Non-pigmented ciliary epithelial cell (primary cell): ENCODE measurements around the gene CEP112.

Experiments
- DNase-seq: peaks from one replicate; pipeline ENCODE4 v3.0.0-alpha.2; 2010; ENCODE audit warnings: low read depth

CEP112 gene

GRCh38 chr17:65988451-65988850, 203.5 kb downstream of the CEP112 start:
- no peak for DNase-seq

GRCh38 chr17:65987988-65988387, 203.9 kb downstream of the CEP112 start:
- peak; percentile 13 for DNase-seq

- no peak for DNase-seq
Observed at GRCh38 chr17:65985571-65985970, 206.4 kb downstream of the CEP112 start.

DNA sequence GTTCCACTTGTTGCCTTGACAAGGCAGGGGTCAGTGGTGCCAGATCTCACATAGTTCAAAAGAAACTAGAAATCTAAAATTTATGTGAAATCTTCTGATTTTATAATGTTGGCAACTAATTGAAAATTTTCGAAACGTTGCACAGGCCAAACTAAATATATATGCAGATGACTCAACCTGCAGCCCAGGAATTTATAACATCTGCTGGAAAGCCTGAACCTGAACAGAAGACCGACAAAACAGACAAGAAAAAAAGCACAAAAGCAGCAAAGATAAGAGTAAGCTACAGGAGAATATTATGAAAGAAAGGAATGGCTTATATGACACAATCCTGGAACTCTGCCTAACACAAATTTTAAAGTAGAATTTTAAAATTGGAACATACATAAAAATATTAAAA, 207.6 kb downstream of the CEP112 start:
- DNase-seq = peak; percentile 14

- DNase-seq = no peak
Observed at GRCh38 chr17:65978871-65979270, 213.1 kb downstream of the CEP112 start.

DNA sequence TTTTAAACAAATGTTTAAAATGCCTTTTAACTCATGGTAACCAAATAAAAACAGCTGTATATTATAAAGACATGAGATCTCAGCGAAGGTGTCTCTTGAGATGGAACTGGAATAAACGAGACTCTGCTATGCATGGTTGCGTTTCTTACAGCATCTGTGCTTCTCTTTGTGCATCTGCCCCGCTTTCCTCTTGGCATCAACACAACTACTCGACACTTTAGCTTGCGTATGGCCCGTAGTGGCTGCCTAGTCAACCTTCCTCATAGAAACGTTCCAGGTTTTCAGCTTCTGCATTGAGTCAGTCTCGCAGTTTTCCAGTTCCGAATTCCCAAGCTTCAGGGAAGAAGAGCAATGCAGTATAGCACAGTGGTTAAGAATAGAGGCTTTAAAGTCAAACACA, 214.9 kb downstream of the CEP112 start:
- no peak for DNase-seq

GRCh38 chr17:65975878-65976277, 216.1 kb downstream of the CEP112 start:
- no peak for DNase-seq

DNA sequence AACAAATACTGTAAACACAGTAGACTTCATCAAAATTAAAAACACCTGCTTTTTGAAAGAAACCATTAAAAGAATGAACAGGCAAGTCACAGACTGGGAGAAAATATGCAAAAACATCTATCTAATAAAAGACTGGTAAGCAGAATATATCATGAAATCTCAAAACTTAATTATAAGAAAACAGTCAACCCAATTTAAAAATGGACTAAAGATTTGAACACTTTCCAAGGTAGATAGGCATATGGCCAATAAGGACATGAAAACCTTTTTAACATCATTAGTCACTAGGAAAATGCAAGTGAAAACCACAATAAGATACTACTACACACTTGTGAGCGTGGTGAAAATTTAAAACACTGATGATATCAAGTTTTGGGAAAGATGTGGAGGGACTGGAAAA, 218.7 kb downstream of the CEP112 start:
- no peak for DNase-seq

- DNase-seq = no peak
Observed at GRCh38 chr17:65967372-65967771, 224.6 kb downstream of the CEP112 start.

DNA sequence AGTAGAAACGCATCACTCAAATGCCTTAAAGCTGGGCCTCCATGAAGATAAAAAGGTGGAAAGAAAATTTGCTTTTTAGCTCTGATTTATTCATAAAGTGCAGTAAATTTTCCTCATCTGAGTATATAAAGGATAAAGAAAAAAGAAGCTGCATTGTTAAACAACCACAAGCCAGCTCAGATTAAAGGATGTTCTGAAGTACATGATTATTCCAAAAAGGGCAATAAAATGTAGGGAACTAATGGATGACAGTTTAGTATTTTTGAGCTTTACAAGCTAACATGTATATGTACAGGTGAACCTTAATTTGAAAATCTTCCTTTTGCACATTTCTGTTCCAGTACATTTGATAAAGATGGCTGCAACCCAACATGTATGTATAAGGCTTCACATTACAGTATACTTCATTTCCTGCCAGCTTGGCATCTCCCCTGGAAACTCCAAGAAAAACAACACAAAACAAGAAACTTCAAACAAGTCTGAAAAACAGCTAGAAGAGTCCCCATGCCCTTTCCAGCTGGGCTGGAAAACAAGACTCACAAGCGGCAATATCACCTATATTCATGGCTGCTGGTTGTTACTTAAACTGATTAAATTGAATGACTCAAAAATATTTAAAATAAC, 225.7 kb downstream of the CEP112 start:
- DNase-seq = no peak

GRCh38 chr17:65963179-65963578, 228.8 kb downstream of the CEP112 start:
- no peak for DNase-seq

GRCh38 chr17:65959630-65960029, 232.3 kb downstream of the CEP112 start:
- no peak for DNase-seq

GRCh38 chr17:65956814-65957213, 235.1 kb downstream of the CEP112 start:
- no peak for DNase-seq

- DNase-seq = no peak
Observed at GRCh38 chr17:65954148-65954449, 237.8 kb downstream of the CEP112 start.

- DNase-seq = no peak
Observed at GRCh38 chr17:65953316-65954147, 238.4 kb downstream of the CEP112 start.

DNA sequence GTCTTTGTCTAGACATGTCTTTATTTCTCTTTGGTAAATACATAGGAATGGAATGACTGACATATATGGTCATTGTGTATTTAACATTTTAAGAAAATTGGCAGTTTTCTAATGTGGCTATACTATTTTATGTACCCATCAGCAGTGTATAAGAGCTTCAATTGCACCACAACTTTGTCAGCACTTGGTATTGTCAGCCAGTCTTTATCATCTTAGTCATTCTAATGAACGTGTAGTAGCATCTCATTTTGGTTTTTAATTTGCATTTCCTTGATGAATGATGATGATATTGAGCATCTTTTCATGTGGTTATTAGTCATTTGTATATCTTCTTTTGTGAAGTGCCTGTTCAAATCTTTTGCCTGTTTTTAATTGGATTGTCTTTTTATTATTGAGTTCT, 239.3 kb downstream of the CEP112 start:
- no peak for DNase-seq

DNA sequence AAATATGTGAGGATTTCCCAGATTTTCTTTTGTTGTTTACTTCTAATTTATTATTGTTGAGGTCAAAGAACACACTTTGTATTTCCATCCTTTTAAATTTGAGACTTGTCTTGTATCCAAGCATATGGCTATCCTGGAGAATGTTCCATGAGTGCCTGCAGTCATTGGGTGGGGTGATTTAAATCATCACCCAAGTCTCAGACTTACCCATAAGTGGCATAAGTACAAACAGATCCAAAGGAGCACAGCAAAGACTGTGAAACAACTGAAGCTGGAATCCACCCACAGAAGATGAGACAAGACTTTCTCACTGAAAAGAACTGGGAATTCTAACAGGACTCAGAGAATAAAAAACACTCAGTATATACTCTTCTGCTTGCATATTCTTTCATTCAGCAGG, 239.9 kb downstream of the CEP112 start:
- DNase-seq = no peak

- DNase-seq = no peak
Observed at GRCh38 chr17:65947831-65948230, 244.1 kb downstream of the CEP112 start.

- DNase-seq = no peak
Observed at GRCh38 chr17:65942592-65942991, 249.3 kb downstream of the CEP112 start.

- DNase-seq = no peak
Observed at GRCh38 chr17:65941356-65941899, 250.5 kb downstream of the CEP112 start.

GRCh38 chr17:65936013-65936412, 255.9 kb downstream of the CEP112 start:
- peak; percentile 13 for DNase-seq

- DNase-seq = no peak
Observed at GRCh38 chr17:65933290-65933689, 258.6 kb downstream of the CEP112 start.
